Lower leg skin (tissue), 4 donors: Measurements from ENCODE around the gene LIM2. TPM values are rescaled to one million over a fixed set of nuclear protein-coding genes. Genes with fewer than 3 reads are reported as not detected.

ENCODE experiments used
- DNase-seq, 2 donors: peaks; one replicate each; pipeline ENCODE4 v3.0.0-alpha.2; 2019; ENCODE audit warnings: low spot score in 2 of 2
- H3K4me3 ChIP-seq: fragments of 200-600 bp; sonication (generic); 2 replicates; pipeline ENCODE4 v1.5.1; 2017; ENCODE audit warnings: mild to moderate bottlenecking, low read depth; ENCODE audit not compliant: poor library complexity, severe bottlenecking
- POLR2A ChIP-seq, 2 donors: fragments of 450-650 bp; IDR thresholded peaks; one replicate each; pipeline ENCODE4 v1.6.1; 2016 to 2017; ENCODE audit warnings: antibody characterized with exemption in 2 of 2, mild to moderate bottlenecking in 1 of 2, moderate library complexity in 1 of 2
- WGBS, 2 donors: methylation state at CpG; one replicate each; pipeline ENCODE4 v1.1.5; 2018; 5-methylcytosine and 5-hydroxymethylcytosine counted together
- intact Hi-C: fragments of 100-400 bp; cut with DNase I; formaldehyde crosslinking; loops from one replicate; pipeline ENCODE4 v1.15.0; 2023; ENCODE audit warnings: low total_unique reads
- total RNA-seq, 4 donors: library from RNA; depleted of rRNA; stranded (reverse); fragments of >200 nt; gene quantifications; one replicate each; pipeline ENCODE4 v1.1.0, GENCODE V29; 2016
- TF ChIP-seq, protein P1 (sequence below), 3 donors: fragments of 450-650 bp; IDR thresholded peaks; one replicate each; pipeline ENCODE4 v1.5.1; 2016; ENCODE audit warnings: antibody characterized with exemption in 3 of 3, mild to moderate bottlenecking in 3 of 3, moderate library complexity in 2 of 3

Gene LIM2
- total RNA-seq, 4 donors from 2014 or later, result not detected

DNA sequence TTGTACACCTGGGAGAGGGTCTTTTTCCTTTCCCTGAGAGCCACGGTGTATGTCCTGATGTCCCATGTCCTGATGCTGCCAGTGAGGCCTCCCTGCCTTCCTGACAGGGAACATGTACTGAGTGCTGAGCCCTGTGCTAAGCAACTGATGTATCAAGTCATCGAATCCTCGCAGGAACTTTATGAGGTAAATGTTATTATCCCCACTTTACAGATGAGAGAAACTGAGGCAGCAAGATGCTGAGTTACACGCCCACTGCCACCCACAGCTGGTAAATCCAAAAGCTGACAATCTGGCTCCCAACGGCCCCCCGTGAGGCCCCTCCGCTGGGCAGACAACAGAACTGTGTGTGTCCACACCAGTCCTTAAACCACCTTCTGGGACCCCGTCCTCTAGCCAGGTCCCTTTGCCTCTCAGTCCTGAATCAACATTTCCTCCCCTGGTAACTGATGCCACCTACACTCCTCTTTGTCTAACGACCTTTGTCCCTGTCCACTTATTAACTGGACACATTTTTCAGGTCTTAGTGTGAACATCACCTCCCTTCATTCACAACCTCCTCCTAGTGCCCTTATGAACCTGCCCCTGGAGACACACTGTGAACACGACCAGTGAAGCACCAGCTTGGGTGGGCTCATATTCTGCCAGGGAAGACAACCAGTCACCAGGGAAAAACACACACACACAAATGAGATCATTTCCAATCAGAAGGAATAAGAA is 40.4 kb downstream of the LIM2 start:
- 89 to 90% methylated on average over 10 of the region's 10 CpGs for WGBS, 2 donors
- intact Hi-C loops, result no loop called here
- TF ChIP-seq, protein P1, sequence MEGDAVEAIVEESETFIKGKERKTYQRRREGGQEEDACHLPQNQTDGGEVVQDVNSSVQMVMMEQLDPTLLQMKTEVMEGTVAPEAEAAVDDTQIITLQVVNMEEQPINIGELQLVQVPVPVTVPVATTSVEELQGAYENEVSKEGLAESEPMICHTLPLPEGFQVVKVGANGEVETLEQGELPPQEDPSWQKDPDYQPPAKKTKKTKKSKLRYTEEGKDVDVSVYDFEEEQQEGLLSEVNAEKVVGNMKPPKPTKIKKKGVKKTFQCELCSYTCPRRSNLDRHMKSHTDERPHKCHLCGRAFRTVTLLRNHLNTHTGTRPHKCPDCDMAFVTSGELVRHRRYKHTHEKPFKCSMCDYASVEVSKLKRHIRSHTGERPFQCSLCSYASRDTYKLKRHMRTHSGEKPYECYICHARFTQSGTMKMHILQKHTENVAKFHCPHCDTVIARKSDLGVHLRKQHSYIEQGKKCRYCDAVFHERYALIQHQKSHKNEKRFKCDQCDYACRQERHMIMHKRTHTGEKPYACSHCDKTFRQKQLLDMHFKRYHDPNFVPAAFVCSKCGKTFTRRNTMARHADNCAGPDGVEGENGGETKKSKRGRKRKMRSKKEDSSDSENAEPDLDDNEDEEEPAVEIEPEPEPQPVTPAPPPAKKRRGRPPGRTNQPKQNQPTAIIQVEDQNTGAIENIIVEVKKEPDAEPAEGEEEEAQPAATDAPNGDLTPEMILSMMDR (IDR thresholded peaks at IDR 0.05), result no peak
- TF ChIP-seq POLR2A (IDR thresholded peaks at IDR 0.05), result no peak

GRCh38 chr19:51346742-51347141 is 41.0 kb downstream of the LIM2 start:
- no peak for DNase-seq
- no peak for TF ChIP-seq POLR2A (IDR thresholded peaks at IDR 0.05)
- TF ChIP-seq, protein P1 (IDR thresholded peaks at IDR 0.05), result no peak
- WGBS, 2 donors, result 89% methylated on average over 12 to 17 of the region's 17 CpGs
- H3K4me3 ChIP-seq, result no peak overlapping the region
- intact Hi-C loops, result no loop called here

More for the DNA sequence above, 40.4 kb downstream of the LIM2 start:
- DNase-seq, result no peak
- H3K4me3 ChIP-seq, result no peak overlapping the region

GRCh38 chr19:51345076-51345620 is 42.6 kb downstream of the LIM2 start:
- DNase-seq, result no peak
- H3K4me3 ChIP-seq, result no peak overlapping the region
- intact Hi-C loops, result no loop called here
- WGBS, 2 donors, result 91 to 95% methylated on average over 9 of the region's 9 CpGs
- TF ChIP-seq, protein P1 (IDR thresholded peaks at IDR 0.05), result no peak
- no peak for TF ChIP-seq POLR2A (IDR thresholded peaks at IDR 0.05)

- WGBS, 2 donors, result 50 to 54% methylated on average over 9 of the region's 9 CpGs
- no peak overlapping the region for H3K4me3 ChIP-seq
- no peak for DNase-seq
- intact Hi-C loops, result no loop called here
- TF ChIP-seq, protein P1 (IDR thresholded peaks at IDR 0.05), result no peak
- no peak for TF ChIP-seq POLR2A (IDR thresholded peaks at IDR 0.05)
Observed at GRCh38 chr19:51342631-51343569, 44.9 kb downstream of the LIM2 start.

GRCh38 chr19:51341976-51342580 is 45.7 kb downstream of the LIM2 start, which contains the start of gene VSIG10L:
VSIG10L (minus strand) TSS chr19:51342139; CDS start chr19:51342124, 15 bp downstream.
- TF ChIP-seq POLR2A (IDR thresholded peaks at IDR 0.05), result no peak
- TF ChIP-seq, protein P1 (IDR thresholded peaks at IDR 0.05), result no peak
- no peak for DNase-seq
- intact Hi-C loops, result no loop called here
- no peak within 1 kb of the TSS for H3K4me3 ChIP-seq
- WGBS, 2 donors, result 35 to 62% methylated on average over 3 of the region's 3 CpGs
